Endothelial cell of umbilical vein (primary cell): ENCODE measurements around the gene VSIG10L. TPM values are rescaled to one million over a fixed set of nuclear protein-coding genes. Genes with fewer than 3 reads are reported as not detected.

ENCODE experiments used
- BruUV-seq: library from RNA; stranded (reverse); fragments of 400-500 nt; replicated peaks from 2 replicates; lab custom pipeline; 2021; lab: Mats Ljungman, UMichigan
- CTCF ChIA-PET: fragments of 300-600, 350-600 bp; sonication (Branson Sonifier 250); formaldehyde crosslinking; loops from one replicate; lab custom pipeline; 2021; ENCODE audit warnings: antibody characterized with exemption, inconsistent platforms; lab: Charles Lee
- POLR2A ChIA-PET: fragments of 300-600, 350-600 bp; sonication (Branson Sonifier 250); formaldehyde crosslinking; loops from one replicate; lab custom pipeline; 2021; ENCODE audit warnings: antibody characterized with exemption, inconsistent platforms; lab: Charles Lee
- DNase-seq: peaks from one replicate; pipeline ENCODE4 v3.0.0-alpha.2; 2011; ENCODE audit warnings: low read depth, low spot score
- FAIRE-seq: peaks from 2 replicates; lab custom pipeline; 2011; peaks lifted over from hg19 to GRCh38; lab: Jason Lieb, UNC
- H2AFZ ChIP-seq: 2 replicates; pipeline ENCODE4 v1.6.0; 2012; ENCODE audit warnings: low read depth, low read length, control low read depth, inconsistent platforms
- H3K27ac ChIP-seq: 2 replicates; pipeline ENCODE4 v1.5.1; 2011; ENCODE audit warnings: low read depth, mild to moderate bottlenecking, control low read depth, low read length, moderate library complexity; ENCODE audit not compliant: insufficient read depth
- H3K27me3 ChIP-seq, 2 experiments: 2 replicates each; pipeline versions ENCODE4 v1.6.0 to v1.6.1; 2011; ENCODE audit warnings: low read length in 2 of 2, mixed read lengths in 1 of 2; ENCODE audit not compliant: control insufficient read depth in 2 of 2, insufficient read depth in 2 of 2
- H3K36me3 ChIP-seq, 2 experiments: 2 replicates in 1 of 2; 3 replicates in 1 of 2; pipeline ENCODE4 v1.5.1; 2011; ENCODE audit warnings: low read length in 2 of 2, mild to moderate bottlenecking in 1 of 2, moderate library complexity in 1 of 2; ENCODE audit not compliant: control insufficient read depth in 2 of 2, insufficient read depth in 2 of 2; ENCODE audit errors: extremely low read depth in 1 of 2
- H3K4me1 ChIP-seq: 3 replicates; pipeline ENCODE4 v1.5.1; 2011; ENCODE audit warnings: mild to moderate bottlenecking, low read length; ENCODE audit not compliant: control insufficient read depth, insufficient read depth; ENCODE audit errors: extremely low read depth
- H3K4me2 ChIP-seq: 2 replicates; pipeline ENCODE4 v1.6.1; 2011; ENCODE audit warnings: low read length, control low read depth, mixed read lengths; ENCODE audit not compliant: insufficient read depth
- H3K4me3 ChIP-seq, 3 experiments: fragments of 200-600 bp in 1 of 3; sonication (generic), shearing (Covaris generic) in 1 of 3; replicated peaks in 1 of 3; 2 replicates each; pipeline ENCODE4 v1.5.1; 2011 to 2016; ENCODE audit warnings: control low read depth in 3 of 3, low read length in 3 of 3, mild to moderate bottlenecking in 2 of 3, inconsistent platforms in 1 of 3, low read depth in 1 of 3, moderate library complexity in 1 of 3; ENCODE audit not compliant: insufficient read depth in 1 of 3
- H3K79me2 ChIP-seq: 2 replicates; pipeline ENCODE4 v1.6.0; 2012; ENCODE audit warnings: low read length, inconsistent platforms; ENCODE audit not compliant: control insufficient read depth, insufficient read depth
- H3K9ac ChIP-seq: replicated peaks from 2 replicates; pipeline ENCODE3; 2011; ENCODE audit warnings: low read length, control low read depth; ENCODE audit not compliant: insufficient read depth; ENCODE audit errors: extremely low read depth
- H3K9me1 ChIP-seq: replicated peaks from 3 replicates; pipeline ENCODE4 v1.6.0; 2011; ENCODE audit warnings: mild to moderate bottlenecking, low read length; ENCODE audit not compliant: control insufficient read depth, insufficient read depth; ENCODE audit errors: extremely low read depth
- H3K9me3 ChIP-seq: replicated peaks from 2 replicates; pipeline ENCODE4 v1.5.1; 2012; ENCODE audit warnings: low read length, inconsistent platforms; ENCODE audit not compliant: control insufficient read depth, insufficient read depth
- H4K20me1 ChIP-seq: replicated peaks from 2 replicates; pipeline ENCODE3; 2011; ENCODE audit warnings: mild to moderate bottlenecking, low read length; ENCODE audit not compliant: control insufficient read depth, insufficient read depth; ENCODE audit errors: extremely low read depth
- CTCF ChIP-seq, 2 donors: IDR thresholded peaks; 1 replicate in 1 of 2; 2 replicates in 1 of 2; pipeline ENCODE4 v1.5.1; 2011; ENCODE audit warnings: low read length in 2 of 2, mild to moderate bottlenecking in 2 of 2, moderate library complexity in 2 of 2, control low read depth in 1 of 2, inconsistent platforms in 1 of 2, low read depth in 1 of 2; ENCODE audit not compliant: insufficient read depth in 1 of 2; ENCODE audit errors: extremely low read depth in 1 of 2
- EZH2 ChIP-seq: IDR thresholded peaks from 2 replicates; pipeline ENCODE4 v1.6.1; 2012; ENCODE audit warnings: borderline replicate concordance, low read depth, mild to moderate bottlenecking, moderate library complexity, low read length, inconsistent platforms; ENCODE audit not compliant: severe bottlenecking
- FOS ChIP-seq: IDR thresholded peaks from 2 replicates; pipeline ENCODE4 v1.6.1; 2011; ENCODE audit warnings: mild to moderate bottlenecking, low read length, moderate library complexity, borderline replicate concordance; ENCODE audit not compliant: insufficient read depth
- GATA2 ChIP-seq: IDR thresholded peaks from 2 replicates; pipeline ENCODE4 v1.7.0; 2011; ENCODE audit warnings: low read depth, mild to moderate bottlenecking, moderate library complexity, mixed read lengths, low read length; ENCODE audit not compliant: insufficient read length, insufficient read depth
- JUN ChIP-seq: IDR thresholded peaks from 2 replicates; pipeline ENCODE4 v1.6.1; 2011; ENCODE audit warnings: borderline replicate concordance, low read depth; ENCODE audit not compliant: insufficient read length, insufficient read depth
- MAX ChIP-seq: IDR thresholded peaks from 2 replicates; pipeline ENCODE4 v1.6.1; 2011; ENCODE audit not compliant: insufficient read depth, insufficient read length
- MYC ChIP-seq: IDR thresholded peaks from one replicate; pipeline ENCODE4 v1.6.1; 2011; ENCODE audit warnings: mild to moderate bottlenecking, low read depth, low read length
- POLR2A ChIP-seq: IDR thresholded peaks from 2 replicates; pipeline ENCODE4 v1.6.1; 2012; ENCODE audit warnings: low read depth, mild to moderate bottlenecking, control low read depth, low read length
- POLR2AphosphoS5 ChIP-seq: IDR thresholded peaks from 2 replicates; pipeline ENCODE4 v1.6.1; 2012; ENCODE audit warnings: low read depth, mild to moderate bottlenecking, control low read depth, low read length, moderate library complexity; ENCODE audit not compliant: insufficient read depth
- dilution Hi-C: fragments of 300-500 bp; cut with MboI; formaldehyde crosslinking; loops from one replicate; pipeline ENCODE4 v1.15.0; 2019; ENCODE audit warnings: low sequenced_read_pairs; ENCODE audit not compliant: extremely low pct_ligation_motif_present
- intact Hi-C: fragments of 100-400 bp; cut with micrococcal nuclease; formaldehyde crosslinking; loops from one replicate; pipeline ENCODE4 v1.10.0; 2022
- polyA plus RNA-seq, 4 experiments: library from polyadenylated mRNA; depleted of rRNA in 3 of 4; stranded (reverse) in 3 of 4; unstranded in 1 of 4; fragments of >200 nt; gene quantifications; 2 replicates each; pipeline versions ENCODE4 v1.2.1 to v1.2.3, GENCODE V29; 2011 to 2012; ENCODE audit warnings: missing spikeins in 1 of 4
- total RNA-seq: library from RNA; stranded (reverse); gene quantifications from 2 replicates; pipeline ENCODE4 v1.2.3, GENCODE V29; 2021

Gene VSIG10L
- total and polyA plus RNA-seq, 2 donors (not counting 3 experiments of a cell fraction or from before 2014, with no cell fraction given), result 0.62 to 0.77 TPM

GRCh38 chr19:51317376-51317775 lies 24.6 kb downstream of the VSIG10L start:
- DNase-seq, result no peak
- dilution Hi-C loops (no loop called here), intact Hi-C loops (no loop called here)
- Histone ChIP-seq H2AFZ (no peak overlapping the region), H3K9me3 (no peaks in the 10 kb centered on the region), H3K4me2 (no peak overlapping the region), H3K9me1 (no peaks in the 10 kb centered on the region), H3K9ac (no peak overlapping the region), H3K79me2 (no peaks in the 10 kb centered on the region), H4K20me1 (no peaks in the 10 kb centered on the region), H3K36me3 (no peaks in the 10 kb centered on the region), H3K27me3 (peaks cover 0 to under 1% of the 10 kb centered on the region in 2 experiments), H3K27ac (no peak overlapping the region), H3K4me1 (no peaks in the 10 kb centered on the region), H3K4me3 (no peak overlapping the region)
- no peak for TF ChIP-seq GATA2
- TF ChIP-seq EZH2, result no peak
- TF ChIP-seq POLR2A, result no peak
- TF ChIP-seq MAX, result no peak
- TF ChIP-seq FOS, result no peak
- no peak for TF ChIP-seq POLR2AphosphoS5
- TF ChIP-seq CTCF (IDR thresholded peaks at IDR 0.05; ENCODE audit: extremely low read depth in 1 of 2, insufficient read depth in 1 of 2, low read depth in 1 of 2, low read length in 2 of 2), result no peak
- no peak for TF ChIP-seq MYC
- no peak for TF ChIP-seq JUN
- ChIA-PET CTCF (no interaction called here), POLR2A (no interaction called here)
- FAIRE-seq, result no peak
- BruUV-seq, result no TSS peak
